ENCODE results near the gene KEL. TPM values are rescaled to one million over a fixed set of nuclear protein-coding genes. Genes with fewer than 3 reads are reported as not detected.

The KEL gene
- total RNA-seq, 1 experiment from 2014 or later = 0.91 TPM

- POLR2A ChIA-PET = no interaction called here
These were observed 38.8 kb downstream of the KEL start for GRCh38 chr7:142923391-142923790.

DNA sequence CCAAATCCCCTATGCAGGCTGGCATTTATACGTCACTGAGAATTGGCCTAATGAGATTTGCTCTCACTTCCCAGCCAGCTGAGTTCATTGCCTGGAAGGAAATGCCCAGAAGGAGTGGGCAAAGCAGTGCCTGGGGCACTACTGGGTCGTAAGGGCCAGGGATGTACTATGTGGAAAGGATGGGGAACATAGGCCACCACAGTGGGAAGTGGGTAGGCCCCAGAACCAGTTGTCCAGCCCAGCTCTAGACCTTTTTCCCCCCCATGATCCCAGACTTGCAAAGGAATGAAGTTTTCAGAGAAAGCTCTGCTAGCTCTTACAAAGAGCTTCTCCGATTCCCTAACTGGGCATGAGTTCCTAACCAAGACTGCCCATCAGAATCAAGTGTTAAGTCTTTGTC, 42.5 kb downstream of the KEL start:
- H3K79me2 ChIP-seq (ENCODE audit: insufficient read depth, low read length) = no peaks in the 10 kb centered on the region
- H2AFZ ChIP-seq (ENCODE audit: low read depth, low read length, poor library complexity, severe bottlenecking) = no peak overlapping the region
- intact Hi-C loops (cut with micrococcal nuclease) = no loop called here
- H3K4me3 ChIP-seq (replicated peaks in 1 of 2; ENCODE audit: low read depth in 1 of 2, low read length in 2 of 2) = no peak overlapping the region
- ChIA-PET RAD21 (ENCODE audit: low non-redundant PET in 1 of 2, low total read pairs in 2 of 2, uncharacterized antibody in 2 of 2, unreplicated experiment in 2 of 2) (no interaction called here), CTCF (interaction anchor here (1.2 kb wide), 1 partner anchor 10 kb away, joined by 7 read pairs; no protein-coding TSS in a partner anchor), POLR2A (no interaction called here)
- no peaks in the 10 kb centered on the region for H3K9me2 ChIP-seq (ENCODE audit: insufficient read depth)
- H3K27ac ChIP-seq (ENCODE audit: low read depth, low read length) = no peak overlapping the region
- H3K27me3 ChIP-seq (ENCODE audit: insufficient read depth, low read length) = peaks cover 25% of the 10 kb centered on the region
- no peaks in the 10 kb centered on the region for H3K4me1 ChIP-seq (ENCODE audit: control insufficient read depth in 1 of 2, insufficient read depth in 2 of 2, low read length in 2 of 2)
- no peaks in the 10 kb centered on the region for H4K20me1 ChIP-seq (ENCODE audit: insufficient read depth)
- no peaks in the 10 kb centered on the region for H3K9me3 ChIP-seq (ENCODE audit: control insufficient read depth in 1 of 2, insufficient read depth in 1 of 2, low read depth in 1 of 2, low read length in 2 of 2)
- BruUV-seq (replicated peaks) = no TSS peak
- H3K4me2 ChIP-seq (ENCODE audit: low read length) = no peak overlapping the region
- no peak for DNase-seq (ENCODE audit: low read depth, low spot score)
- ATAC-seq = no peak
- no peaks in the 10 kb centered on the region for H3K36me3 ChIP-seq (ENCODE audit: control insufficient read depth in 1 of 2, insufficient read depth in 2 of 2, low read length in 2 of 2)
- TF ChIP-seq, protein P1, sequence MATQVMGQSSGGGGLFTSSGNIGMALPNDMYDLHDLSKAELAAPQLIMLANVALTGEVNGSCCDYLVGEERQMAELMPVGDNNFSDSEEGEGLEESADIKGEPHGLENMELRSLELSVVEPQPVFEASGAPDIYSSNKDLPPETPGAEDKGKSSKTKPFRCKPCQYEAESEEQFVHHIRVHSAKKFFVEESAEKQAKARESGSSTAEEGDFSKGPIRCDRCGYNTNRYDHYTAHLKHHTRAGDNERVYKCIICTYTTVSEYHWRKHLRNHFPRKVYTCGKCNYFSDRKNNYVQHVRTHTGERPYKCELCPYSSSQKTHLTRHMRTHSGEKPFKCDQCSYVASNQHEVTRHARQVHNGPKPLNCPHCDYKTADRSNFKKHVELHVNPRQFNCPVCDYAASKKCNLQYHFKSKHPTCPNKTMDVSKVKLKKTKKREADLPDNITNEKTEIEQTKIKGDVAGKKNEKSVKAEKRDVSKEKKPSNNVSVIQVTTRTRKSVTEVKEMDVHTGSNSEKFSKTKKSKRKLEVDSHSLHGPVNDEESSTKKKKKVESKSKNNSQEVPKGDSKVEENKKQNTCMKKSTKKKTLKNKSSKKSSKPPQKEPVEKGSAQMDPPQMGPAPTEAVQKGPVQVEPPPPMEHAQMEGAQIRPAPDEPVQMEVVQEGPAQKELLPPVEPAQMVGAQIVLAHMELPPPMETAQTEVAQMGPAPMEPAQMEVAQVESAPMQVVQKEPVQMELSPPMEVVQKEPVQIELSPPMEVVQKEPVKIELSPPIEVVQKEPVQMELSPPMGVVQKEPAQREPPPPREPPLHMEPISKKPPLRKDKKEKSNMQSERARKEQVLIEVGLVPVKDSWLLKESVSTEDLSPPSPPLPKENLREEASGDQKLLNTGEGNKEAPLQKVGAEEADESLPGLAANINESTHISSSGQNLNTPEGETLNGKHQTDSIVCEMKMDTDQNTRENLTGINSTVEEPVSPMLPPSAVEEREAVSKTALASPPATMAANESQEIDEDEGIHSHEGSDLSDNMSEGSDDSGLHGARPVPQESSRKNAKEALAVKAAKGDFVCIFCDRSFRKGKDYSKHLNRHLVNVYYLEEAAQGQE (IDR thresholded peaks at IDR 0.05; ENCODE audit: low read depth) = no peak
- no peak for TF ChIP-seq FOSL1 (IDR thresholded peaks at IDR 0.05; ENCODE audit: low read depth)
- TF ChIP-seq CEBPB (IDR thresholded peaks at IDR 0.05; ENCODE audit: low read depth) = no peak
- TF ChIP-seq YY1 (IDR thresholded peaks at IDR 0.05; ENCODE audit: extremely low read depth, insufficient replicate concordance, low read depth, low read length) = no peak
- no peak for TF ChIP-seq RAD21 (IDR thresholded peaks at IDR 0.05; ENCODE audit: low read depth)
- TF ChIP-seq SIN3A (IDR thresholded peaks at IDR 0.05; ENCODE audit: low read depth) = no peak
- no peak for TF ChIP-seq EZH2 (IDR thresholded peaks at IDR 0.05)
- TF ChIP-seq POLR2AphosphoS5 (IDR thresholded peaks at IDR 0.05; ENCODE audit: low read depth, low read length) = no peak
- TF ChIP-seq TCF7L2 (IDR thresholded peaks at IDR 0.05; ENCODE audit: borderline replicate concordance, extremely low read depth, insufficient read depth, insufficient read length) = no peak
- no peak for TF ChIP-seq CBX3 (IDR thresholded peaks at IDR 0.05; ENCODE audit: low read depth)
- no peak overlapping the region for H3K9ac ChIP-seq (ENCODE audit: low read length)

More at GRCh38 chr7:142923391-142923790, 38.8 kb downstream of the KEL start:
- no TSS peak for BruUV-seq (replicated peaks)
- DNase-seq (ENCODE audit: low read depth, low spot score) (no peak), ATAC-seq (no peak)
- intact Hi-C loops (cut with micrococcal nuclease) = no loop called here
- H3K36me3 ChIP-seq (ENCODE audit: control insufficient read depth in 1 of 2, insufficient read depth in 2 of 2, low read length in 2 of 2) = no peaks in the 10 kb centered on the region
- H3K4me1 ChIP-seq (ENCODE audit: control insufficient read depth in 1 of 2, insufficient read depth in 2 of 2, low read length in 2 of 2) = no peaks in the 10 kb centered on the region
- no peak overlapping the region for H3K4me2 ChIP-seq (ENCODE audit: low read length)
- H3K79me2 ChIP-seq (ENCODE audit: insufficient read depth, low read length) = no peaks in the 10 kb centered on the region
- no peak for TF ChIP-seq POLR2A (IDR thresholded peaks at IDR 0.05; ENCODE audit: borderline replicate concordance, extremely low read depth, insufficient read depth, insufficient read length)
- TF ChIP-seq, protein P2, sequence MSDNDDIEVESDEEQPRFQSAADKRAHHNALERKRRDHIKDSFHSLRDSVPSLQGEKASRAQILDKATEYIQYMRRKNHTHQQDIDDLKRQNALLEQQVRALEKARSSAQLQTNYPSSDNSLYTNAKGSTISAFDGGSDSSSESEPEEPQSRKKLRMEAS (IDR thresholded peaks at IDR 0.05) = no peak
- TF ChIP-seq SIN3A (IDR thresholded peaks at IDR 0.05; ENCODE audit: low read depth) = no peak
- no peak for TF ChIP-seq ZBTB33 (IDR thresholded peaks at IDR 0.05; ENCODE audit: extremely low read depth, insufficient replicate concordance, low read length)
- TF ChIP-seq FOSL1 (IDR thresholded peaks at IDR 0.05; ENCODE audit: low read depth) = no peak
- H2AFZ ChIP-seq (ENCODE audit: low read depth, low read length, poor library complexity, severe bottlenecking) = no peak overlapping the region
- ChIA-PET RAD21 (ENCODE audit: low non-redundant PET in 1 of 2, low total read pairs in 2 of 2, uncharacterized antibody in 2 of 2, unreplicated experiment in 2 of 2) (no interaction called here), CTCF (interaction anchor here (1.6 kb wide), 1 partner anchor 14 kb away, joined by 6 read pairs; no protein-coding TSS in a partner anchor)
- H3K9me3 ChIP-seq (ENCODE audit: control insufficient read depth in 1 of 2, insufficient read depth in 1 of 2, low read depth in 1 of 2, low read length in 2 of 2) = no peaks in the 10 kb centered on the region
- H3K27me3 ChIP-seq (ENCODE audit: insufficient read depth, low read length) = peaks cover 11% of the 10 kb centered on the region
- H3K9ac ChIP-seq (ENCODE audit: low read length) = no peak overlapping the region
- no peak overlapping the region for H3K4me3 ChIP-seq (replicated peaks in 1 of 2; ENCODE audit: low read depth in 1 of 2, low read length in 2 of 2)
- no peaks in the 10 kb centered on the region for H4K20me1 ChIP-seq (ENCODE audit: insufficient read depth)
- no peaks in the 10 kb centered on the region for H3K9me2 ChIP-seq (ENCODE audit: insufficient read depth)
- H3K27ac ChIP-seq (ENCODE audit: low read depth, low read length) = no peak overlapping the region

Data from HCT116 (cell line).